ENCODE results near the gene DBN1. TPM values are rescaled to one million over a fixed set of nuclear protein-coding genes. Genes with fewer than 3 reads are reported as not detected.

The DBN1 gene
- total RNA-seq, 1 donor from 2014 or later: 371 TPM

- Mint-ChIP-seq H3K36me3 (ENCODE audit: low read depth, unreplicated experiment) (peaks cover 4% of the 10 kb centered on the region), H3K4me1 (ENCODE audit: low read depth, unreplicated experiment) (peaks cover 19% of the 10 kb centered on the region), H3K4me3 (ENCODE audit: unreplicated experiment) (peak overlapping the region; percentile 71), H3K27me3 (ENCODE audit: low read depth, unreplicated experiment) (peaks cover 4% of the 10 kb centered on the region), H3K9me3 (ENCODE audit: unreplicated experiment) (no peaks in the 10 kb centered on the region), H3K27ac (ENCODE audit: unreplicated experiment) (peak overlapping the region; percentile 24)
- Histone ChIP-seq H3K4me2 (ENCODE audit: low read length) (peak overlapping the region; percentile 95), H3K9me3 (ENCODE audit: insufficient read depth, low read depth, low read length) (no peaks in the 10 kb centered on the region), H3K9ac (ENCODE audit: low read length) (peak overlapping the region; percentile 54), H2AFZ (ENCODE audit: low read depth, low read length) (no peak overlapping the region), H4K20me1 (ENCODE audit: insufficient read depth, low read length) (peaks cover 47% of the 10 kb centered on the region), H3K36me3 (ENCODE audit: insufficient read depth, low read length) (no peaks in the 10 kb centered on the region), H3K4me1 (ENCODE audit: insufficient read depth, low read length) (peaks cover 18% of the 10 kb centered on the region), H3K79me2 (ENCODE audit: insufficient read depth, low read length) (no peaks in the 10 kb centered on the region), H3K27me3 (ENCODE audit: insufficient read depth, low read length) (no peaks in the 10 kb centered on the region), H3K4me3 (ENCODE audit: insufficient read depth, low read depth, low read length) (peak overlapping the region; percentile 53), H3K27ac (ENCODE audit: low read depth, low read length) (no peak overlapping the region)
- no peak for FAIRE-seq
- DNase-seq (ENCODE audit: low read depth): no peak
- TF ChIP-seq CTCF (IDR thresholded peaks at IDR 0.05; ENCODE audit: insufficient read depth, low read depth, low read length): no peak
- no peak for TF ChIP-seq EZH2 (IDR thresholded peaks at IDR 0.05; ENCODE audit: insufficient read depth, low read length)
Observed at GRCh38 chr5:177448244-177448950, 25.0 kb downstream of the DBN1 start.

- H3K27ac Mint-ChIP-seq (ENCODE audit: unreplicated experiment): peak overlapping the region; percentile 24
- peak; percentile 60 for DNase-seq (ENCODE audit: low read depth)
Observed at GRCh38 chr5:177447611-177448243, 25.7 kb downstream of the DBN1 start.

More at GRCh38 chr5:177447611-177448243, 25.7 kb downstream of the DBN1 start:
- Histone ChIP-seq H3K4me3 (ENCODE audit: insufficient read depth, low read depth, low read length) (peak overlapping the region; percentile 53), H3K79me2 (ENCODE audit: insufficient read depth, low read length) (no peaks in the 10 kb centered on the region), H3K4me2 (ENCODE audit: low read length) (peak overlapping the region; percentile 95), H3K9me3 (ENCODE audit: insufficient read depth, low read depth, low read length) (no peaks in the 10 kb centered on the region), H3K4me1 (ENCODE audit: insufficient read depth, low read length) (peaks cover 18% of the 10 kb centered on the region), H4K20me1 (ENCODE audit: insufficient read depth, low read length) (peaks cover 40% of the 10 kb centered on the region), H3K27ac (ENCODE audit: low read depth, low read length) (no peak overlapping the region), H3K36me3 (ENCODE audit: insufficient read depth, low read length) (no peaks in the 10 kb centered on the region), H3K27me3 (ENCODE audit: insufficient read depth, low read length) (no peaks in the 10 kb centered on the region), H3K9ac (ENCODE audit: low read length) (peak overlapping the region; percentile 54), H2AFZ (ENCODE audit: low read depth, low read length) (no peak overlapping the region)
- H3K9me3 Mint-ChIP-seq (ENCODE audit: unreplicated experiment): no peaks in the 10 kb centered on the region
- H3K36me3 Mint-ChIP-seq (ENCODE audit: low read depth, unreplicated experiment): peaks cover 4% of the 10 kb centered on the region
- TF ChIP-seq CTCF (IDR thresholded peaks at IDR 0.05; ENCODE audit: insufficient read depth, low read depth, low read length): no peak
- no peak for TF ChIP-seq EZH2 (IDR thresholded peaks at IDR 0.05; ENCODE audit: insufficient read depth, low read length)
- H3K27me3 Mint-ChIP-seq (ENCODE audit: low read depth, unreplicated experiment): peaks cover 4% of the 10 kb centered on the region
- peak overlapping the region; percentile 71 for H3K4me3 Mint-ChIP-seq (ENCODE audit: unreplicated experiment)
- FAIRE-seq: no peak
- H3K4me1 Mint-ChIP-seq (ENCODE audit: low read depth, unreplicated experiment): peaks cover 19% of the 10 kb centered on the region

Data from astrocyte (in vitro differentiated cells and primary cell).